Measurements from ENCODE around the gene NPHP3.

DNA sequence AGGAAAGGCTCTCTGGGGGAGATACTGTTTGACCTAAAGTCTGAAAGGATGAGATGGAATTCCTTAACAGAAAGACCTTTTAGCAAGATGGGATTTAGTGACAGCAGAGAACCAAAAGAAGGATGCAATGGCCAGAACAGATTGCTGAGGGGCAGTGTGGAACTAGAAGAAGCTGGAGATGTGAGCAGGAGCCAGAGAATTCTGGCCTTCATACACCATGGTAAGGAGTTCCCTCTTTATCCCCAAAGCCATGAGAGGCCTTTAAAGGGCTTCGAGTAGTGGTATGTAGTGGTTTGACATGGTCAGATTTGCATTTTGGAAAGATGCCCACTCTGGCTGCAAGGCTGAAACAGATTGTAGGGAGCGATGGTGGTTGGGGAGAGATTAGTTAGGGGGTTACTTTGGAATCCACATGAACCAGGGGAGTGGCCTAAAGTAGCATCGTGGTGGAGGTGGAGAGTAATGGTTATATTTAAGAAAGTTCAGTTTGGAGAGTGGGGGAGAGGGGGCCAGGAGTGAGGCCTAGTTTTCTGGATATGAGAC is 34.0 kb upstream of the NPHP3 start:
- TF ChIP-seq EZH2 (IDR thresholded peaks at IDR 0.05; ENCODE audit: insufficient read depth, poor library complexity, severe bottlenecking) (no peak), EZH2phosphoT487 (IDR thresholded peaks at IDR 0.05; ENCODE audit: insufficient read depth, low read depth) (no peak)
